NCI-H1048 (cell line): ENCODE results near the gene ITGB1.
"Not testable (repeated sequence)": the region's sequence is repeated elsewhere in the genome, so short reads cannot be mapped to it uniquely, and the experiment has no call there.

Experiments
- DNase-seq: peaks from one replicate; lab custom pipeline; 2025; lab: John Stamatoyannopoulos, UW

The ITGB1 gene

DNA sequence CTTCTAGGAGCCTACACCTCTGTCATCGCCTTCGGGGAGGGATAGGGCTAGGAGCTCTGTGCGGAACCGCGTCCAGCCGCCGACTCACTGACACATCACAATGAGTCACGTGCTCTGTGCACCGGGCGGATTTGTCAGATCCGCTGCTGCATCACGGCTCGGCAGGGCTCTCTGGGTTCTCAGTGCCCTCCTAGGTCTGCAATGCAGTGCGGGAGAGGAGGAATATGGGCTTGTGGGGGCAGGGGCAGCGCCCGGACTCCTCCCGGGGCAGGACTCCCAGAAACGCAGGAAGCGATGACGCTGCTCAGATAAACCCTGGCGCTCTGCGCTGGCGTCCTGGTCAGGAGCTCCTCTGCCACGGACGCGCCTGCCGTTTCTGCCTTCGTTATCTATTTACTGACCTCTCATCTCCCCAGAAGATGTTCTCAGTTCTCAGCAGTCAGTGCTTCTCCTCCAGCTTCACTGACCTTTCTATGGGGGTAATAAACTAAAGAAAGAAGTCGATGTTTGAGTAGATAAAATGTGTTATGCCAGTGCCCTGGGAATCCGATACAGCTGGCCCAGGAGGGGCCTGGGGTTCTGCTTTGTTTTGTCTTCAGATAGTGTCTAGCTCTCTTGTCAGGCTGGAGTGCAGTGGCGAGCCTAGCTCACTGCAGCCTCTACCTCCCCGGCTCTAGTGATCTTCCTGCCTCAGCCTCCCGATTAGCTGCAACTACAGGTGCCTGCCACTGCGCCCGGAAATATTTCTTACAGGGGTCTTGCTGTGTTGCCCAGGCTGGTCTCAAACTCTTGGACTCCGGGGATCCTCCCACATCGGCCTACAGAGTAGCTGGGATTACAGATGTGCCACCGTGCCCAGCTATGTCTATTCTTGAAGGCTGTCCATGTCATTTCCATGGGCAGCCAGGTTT lies 22.8 kb upstream of the ITGB1 start:
- peak; percentile 28 for DNase-seq

DNA sequence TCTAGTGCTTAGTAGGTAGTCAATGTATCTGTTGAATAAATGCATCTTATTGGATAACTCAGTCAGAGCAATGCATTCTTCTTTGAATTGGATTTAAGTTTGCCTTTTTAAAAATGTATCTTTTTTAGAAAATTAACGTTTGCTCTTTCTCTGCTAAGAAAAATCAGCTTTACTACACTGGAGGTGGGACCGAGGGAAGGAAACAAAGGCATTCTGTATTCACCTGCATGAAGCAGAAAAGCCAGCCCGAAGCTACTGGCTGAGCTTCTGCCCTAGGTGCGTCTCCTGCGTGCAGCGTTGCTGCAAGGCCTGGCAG lies 22.2 kb upstream of the ITGB1 start:
- DNase-seq = no peak

DNA sequence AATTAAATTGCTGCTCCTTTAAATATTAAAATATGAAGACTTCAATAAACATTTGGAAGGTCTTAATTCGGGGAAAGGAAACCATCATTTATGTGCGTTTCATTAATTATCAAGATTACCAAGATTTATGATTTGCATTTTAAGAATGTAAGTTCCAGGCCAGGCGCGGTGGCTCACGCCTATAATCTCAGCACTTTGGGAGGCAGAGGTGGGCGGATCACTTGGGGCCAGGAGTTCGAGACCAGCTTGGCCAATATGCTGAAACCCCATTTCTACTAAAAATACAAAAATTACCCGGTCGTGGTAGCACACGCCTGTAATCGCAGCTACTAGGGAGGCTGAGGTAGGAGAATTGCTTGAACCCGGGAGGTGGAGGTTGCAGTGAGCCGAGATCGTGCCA lies 21.7 kb upstream of the ITGB1 start:
- DNase-seq = not testable (repeated sequence)

DNA sequence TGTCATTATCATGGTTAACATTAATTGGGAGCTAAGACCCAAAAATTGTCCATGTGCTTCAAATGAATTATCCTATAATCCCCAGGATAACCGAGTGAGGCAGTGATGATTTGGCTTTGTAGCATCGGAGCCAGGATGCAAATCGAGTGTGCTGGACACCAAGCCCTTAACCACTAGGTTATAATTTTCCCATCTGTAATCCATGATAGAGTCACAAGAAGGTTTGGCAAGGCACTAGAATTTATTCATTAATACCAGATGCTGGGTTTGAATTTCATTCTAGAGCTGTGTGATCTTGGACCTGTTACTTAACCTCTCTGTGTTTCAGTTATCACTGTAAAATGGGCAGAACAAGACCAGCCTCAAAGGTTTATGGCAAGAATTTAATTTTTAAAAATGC lies 21.0 kb upstream of the ITGB1 start:
- DNase-seq = no peak

DNA sequence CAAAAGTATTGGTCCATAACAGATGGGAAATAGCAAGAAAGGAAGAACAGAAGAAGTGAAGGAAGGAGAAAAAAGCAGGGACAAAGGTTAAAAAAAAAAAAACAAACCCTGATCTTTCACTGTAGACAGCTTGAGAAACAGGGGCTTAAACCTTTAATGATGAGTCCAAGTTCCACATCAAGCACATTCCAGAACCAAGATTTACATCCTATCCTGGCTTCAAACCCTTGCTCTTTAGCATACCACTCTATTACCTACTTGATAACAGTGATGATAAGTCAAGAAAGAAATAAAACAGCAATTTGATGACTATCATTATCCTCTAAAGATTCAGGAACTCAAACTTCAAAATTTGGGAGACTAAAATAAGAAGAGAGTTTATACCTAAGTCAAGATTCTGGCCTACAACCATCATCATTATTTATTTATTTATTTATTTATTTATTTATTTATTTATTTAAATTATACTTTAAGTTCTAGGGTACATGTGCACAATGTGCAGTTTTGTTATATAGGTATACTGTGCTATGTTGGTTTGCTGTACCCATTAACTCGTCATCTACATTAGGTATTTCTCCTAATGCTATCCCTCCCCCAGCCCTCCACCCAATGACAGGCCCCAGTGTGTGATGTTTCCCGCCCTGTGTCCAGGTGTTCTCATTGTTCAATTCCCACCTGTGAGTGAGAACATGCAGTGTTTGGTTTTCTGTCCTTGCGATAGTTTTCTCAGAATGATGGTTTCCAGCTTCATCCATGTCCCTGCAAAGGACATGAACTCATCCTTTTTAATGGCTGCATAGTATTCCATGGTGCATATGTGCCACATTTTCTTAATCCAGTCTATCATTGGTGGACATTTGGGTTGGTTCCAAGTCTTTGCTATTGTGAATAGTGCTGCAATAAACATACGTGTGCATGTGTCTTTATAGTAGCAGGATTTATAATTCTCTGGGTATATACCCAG lies 20.1 kb upstream of the ITGB1 start:
- not testable (repeated sequence) for DNase-seq

DNA sequence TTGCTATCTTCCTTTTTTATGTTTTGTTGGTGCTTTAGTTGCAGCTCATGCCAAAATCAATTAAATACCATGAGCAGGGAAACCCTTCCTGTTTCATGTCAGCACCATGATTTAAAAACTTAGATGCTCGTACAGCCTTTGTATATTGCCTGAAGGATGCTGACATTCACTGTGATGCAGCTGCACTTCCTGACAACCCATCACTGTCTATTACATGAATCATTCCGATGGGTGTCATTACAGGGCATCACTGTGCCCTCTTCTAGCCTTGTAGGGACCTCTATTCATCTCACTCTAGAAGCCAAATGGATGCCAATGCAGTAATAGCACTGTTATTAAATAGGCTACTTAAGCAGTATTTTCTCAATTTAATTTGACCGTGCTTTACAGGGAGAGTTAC lies 18.3 kb upstream of the ITGB1 start:
- no peak for DNase-seq

DNA sequence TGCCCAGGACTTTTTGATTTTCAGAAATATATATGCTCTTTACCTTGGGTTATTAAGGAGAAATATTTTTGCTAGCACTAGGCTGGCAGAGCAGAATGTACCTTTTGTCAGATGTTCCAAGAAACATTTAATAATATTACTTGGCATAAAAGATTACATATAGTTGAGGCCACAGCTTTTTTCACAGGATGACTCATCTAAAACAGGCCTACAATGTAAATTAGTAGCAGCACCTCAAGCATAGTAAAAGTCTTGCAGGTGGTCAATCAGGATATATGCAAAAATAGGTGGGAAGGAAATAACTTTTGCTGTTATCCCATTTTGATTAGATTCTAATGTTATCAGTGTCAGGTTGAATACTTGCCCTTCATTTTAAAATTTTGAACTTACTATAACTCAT lies 14.9 kb upstream of the ITGB1 start:
- no peak for DNase-seq

DNA sequence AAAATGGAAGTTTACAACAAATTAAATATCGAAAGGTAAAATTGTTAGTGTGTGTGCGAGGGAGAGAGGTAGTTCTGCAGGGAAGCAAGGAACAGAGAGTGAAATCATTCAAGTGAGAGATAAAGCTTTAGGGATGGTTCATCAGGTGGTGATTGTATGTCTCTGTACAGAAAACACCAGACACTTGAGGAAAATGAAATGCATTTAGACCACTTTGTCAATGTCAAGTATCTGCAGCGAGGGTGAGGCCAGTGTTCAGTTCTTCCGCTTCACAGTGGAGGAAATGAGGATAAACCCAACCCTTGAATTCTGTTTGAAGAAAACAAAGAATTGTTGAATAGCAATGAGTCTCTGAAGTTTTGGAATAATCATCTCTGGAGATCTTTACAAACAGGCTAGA lies 14.4 kb upstream of the ITGB1 start:
- no peak for DNase-seq

DNA sequence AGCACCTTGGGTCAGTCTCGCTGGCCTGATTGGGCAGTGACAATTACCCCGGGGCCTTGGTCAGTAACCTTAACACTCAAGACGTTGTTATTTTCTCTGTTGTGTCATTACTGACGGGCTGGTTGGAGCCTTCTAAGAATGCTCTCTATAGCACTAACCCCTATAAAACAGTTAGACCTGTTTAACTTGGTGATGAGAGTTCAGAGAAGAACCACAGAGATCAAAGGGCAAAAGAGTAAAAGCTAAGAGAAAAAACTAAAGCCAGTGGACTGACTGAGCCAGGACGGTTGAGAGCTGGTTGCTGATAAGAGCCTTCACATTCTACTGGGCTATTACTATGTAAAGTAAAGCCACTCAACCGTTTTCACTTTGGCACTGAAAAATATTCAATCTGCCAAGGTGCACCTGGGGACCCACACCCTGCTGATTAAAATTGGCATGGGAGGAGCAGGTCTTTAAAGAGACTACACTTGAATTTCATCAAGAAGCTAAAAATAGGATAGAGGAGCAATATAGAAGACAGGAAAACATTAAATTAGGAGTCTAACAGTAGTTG lies 13.6 kb upstream of the ITGB1 start:
- no peak for DNase-seq

DNA sequence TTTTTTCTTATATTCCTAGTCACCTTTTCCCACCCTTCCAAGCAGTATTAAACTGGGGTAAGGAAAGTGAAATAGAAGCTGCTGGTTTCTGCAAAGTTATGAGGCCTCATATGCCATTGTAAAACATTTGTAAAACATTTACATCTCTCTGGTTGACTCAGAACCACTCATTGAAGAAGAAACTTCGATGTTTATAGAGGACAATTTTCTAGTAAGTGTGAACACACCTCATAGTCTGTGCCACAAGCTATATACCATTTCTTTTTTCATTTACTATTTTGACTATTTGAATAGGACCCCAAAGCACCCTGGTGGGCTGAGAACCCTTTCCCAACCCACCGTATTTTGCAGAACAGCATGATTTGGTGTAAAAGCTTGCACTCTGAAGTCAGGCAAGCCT lies 12.9 kb upstream of the ITGB1 start:
- no peak for DNase-seq

DNA sequence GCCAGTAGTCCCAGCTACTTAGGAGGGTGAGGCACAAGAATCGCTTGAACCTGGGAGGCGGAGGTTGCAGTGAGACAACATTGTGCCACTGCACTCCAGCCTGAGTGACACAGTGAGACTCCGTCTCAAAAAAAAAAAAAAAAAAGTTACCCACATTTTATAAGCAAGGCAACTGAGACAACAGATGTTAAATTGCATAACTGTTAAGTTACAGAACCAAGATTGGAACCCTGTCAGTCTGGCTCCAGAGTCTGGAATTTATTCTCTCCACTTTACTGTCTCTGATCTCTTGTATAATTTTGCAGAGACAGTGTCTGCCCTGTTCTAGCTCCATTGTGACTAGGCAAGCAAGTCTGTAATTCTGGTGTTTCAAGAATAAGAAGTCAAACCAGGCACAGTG lies 6.2 kb upstream of the ITGB1 start:
- no peak for DNase-seq

DNA sequence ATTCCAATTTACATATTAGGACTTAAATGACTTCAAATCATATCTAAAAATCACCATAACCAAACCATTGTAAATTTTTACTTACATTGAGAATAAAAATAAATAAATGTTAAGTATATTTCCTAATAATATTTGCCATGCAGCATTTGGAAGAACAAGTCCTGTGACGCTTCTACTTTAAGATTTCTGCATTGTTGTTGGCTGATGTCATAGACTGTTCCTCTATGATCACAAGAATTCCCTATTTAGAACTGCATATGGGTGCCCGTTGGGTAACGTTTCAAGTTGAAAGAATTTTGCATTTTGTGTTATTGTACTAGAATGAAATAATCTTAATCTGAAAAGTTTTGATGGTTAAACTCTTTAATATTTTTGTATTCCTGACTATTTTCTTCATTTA lies 5.1 kb upstream of the ITGB1 start:
- no peak for DNase-seq

DNA sequence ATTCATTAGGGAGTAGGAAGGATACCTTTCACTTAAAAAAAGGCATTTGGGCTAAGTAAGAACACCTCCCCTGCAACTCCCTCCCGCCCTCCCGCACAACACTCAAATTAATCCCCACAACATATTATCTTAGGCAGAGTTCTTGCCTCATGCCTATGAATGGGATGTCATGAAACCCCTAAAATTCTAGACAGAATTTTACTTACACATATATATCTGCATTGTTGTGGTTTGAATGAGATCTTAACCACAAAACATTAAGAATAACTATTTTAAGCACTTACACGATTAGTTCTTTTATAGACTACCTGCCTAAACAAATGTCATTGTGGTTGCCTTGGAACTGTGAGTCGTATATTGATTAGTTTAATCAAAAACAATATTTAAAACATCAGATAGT lies 4.5 kb upstream of the ITGB1 start:
- DNase-seq = no peak

DNA sequence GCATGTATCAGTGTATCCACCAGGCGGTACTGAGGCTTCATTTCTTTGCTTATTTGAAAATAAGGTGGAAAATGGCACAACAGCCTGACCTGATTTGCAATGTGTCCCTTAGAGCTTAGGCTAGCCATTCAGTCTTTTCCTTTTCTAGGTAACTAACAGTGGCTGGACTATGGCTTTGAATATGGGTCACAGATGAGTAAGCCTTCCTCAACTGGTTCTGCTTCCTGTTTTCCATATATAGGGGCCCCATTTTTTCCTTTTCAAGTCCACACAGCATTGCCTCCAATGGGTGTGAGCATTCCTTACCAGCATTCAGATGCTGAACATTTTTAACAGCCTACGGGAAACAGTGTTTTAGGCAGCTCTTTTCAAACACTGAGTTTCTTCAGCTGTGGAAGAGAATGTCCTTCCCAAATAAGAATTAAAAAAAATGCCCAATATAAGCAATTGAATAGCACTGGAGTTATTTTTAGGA lies 3.9 kb upstream of the ITGB1 start:
- DNase-seq = no peak

DNA sequence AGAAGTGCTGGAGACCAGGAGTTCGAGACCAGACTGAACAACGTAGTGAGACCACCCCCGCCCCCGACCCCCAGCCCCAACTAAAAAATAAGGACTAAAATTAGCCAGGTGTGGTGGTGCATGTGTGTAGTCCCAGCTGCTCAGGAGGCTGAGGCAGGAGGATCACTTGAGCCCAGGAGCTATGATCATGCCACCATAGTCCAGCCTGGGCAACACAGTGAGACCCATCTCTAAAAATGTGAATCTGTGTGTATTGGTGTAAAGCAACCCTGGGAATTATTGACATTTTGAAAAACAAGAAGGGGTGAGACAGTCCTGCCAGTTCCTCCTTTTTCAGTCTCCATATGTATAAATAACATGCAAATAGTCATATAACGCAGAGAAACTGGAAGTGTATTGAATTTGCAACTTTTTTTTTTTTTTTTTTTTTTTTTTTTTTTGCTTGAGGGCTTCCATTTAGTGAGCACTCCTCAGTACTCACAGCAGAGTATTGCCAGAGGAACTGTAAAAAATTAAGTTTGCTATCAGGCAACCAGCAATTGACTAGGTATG lies 3.4 kb upstream of the ITGB1 start:
- DNase-seq = no peak

DNA sequence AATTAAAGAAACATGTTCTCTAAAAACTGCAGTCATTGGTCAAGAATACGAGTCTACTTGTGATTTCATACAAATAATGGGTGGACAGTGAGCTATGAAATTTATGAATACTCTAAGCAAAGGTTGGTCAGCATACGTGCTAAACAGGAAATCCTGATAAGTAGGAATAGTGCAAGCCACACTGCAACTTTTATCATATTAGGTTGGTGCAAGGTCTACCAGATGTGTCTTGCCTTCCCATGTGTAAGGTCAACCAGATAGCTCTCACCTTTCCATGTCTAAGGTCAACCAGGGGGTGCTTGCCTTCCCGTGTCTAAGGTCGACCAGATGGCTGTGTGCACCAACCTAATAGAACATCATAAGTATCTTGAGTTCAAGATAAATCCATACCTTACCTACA lies 2.0 kb upstream of the ITGB1 start:
- no peak for DNase-seq

DNA sequence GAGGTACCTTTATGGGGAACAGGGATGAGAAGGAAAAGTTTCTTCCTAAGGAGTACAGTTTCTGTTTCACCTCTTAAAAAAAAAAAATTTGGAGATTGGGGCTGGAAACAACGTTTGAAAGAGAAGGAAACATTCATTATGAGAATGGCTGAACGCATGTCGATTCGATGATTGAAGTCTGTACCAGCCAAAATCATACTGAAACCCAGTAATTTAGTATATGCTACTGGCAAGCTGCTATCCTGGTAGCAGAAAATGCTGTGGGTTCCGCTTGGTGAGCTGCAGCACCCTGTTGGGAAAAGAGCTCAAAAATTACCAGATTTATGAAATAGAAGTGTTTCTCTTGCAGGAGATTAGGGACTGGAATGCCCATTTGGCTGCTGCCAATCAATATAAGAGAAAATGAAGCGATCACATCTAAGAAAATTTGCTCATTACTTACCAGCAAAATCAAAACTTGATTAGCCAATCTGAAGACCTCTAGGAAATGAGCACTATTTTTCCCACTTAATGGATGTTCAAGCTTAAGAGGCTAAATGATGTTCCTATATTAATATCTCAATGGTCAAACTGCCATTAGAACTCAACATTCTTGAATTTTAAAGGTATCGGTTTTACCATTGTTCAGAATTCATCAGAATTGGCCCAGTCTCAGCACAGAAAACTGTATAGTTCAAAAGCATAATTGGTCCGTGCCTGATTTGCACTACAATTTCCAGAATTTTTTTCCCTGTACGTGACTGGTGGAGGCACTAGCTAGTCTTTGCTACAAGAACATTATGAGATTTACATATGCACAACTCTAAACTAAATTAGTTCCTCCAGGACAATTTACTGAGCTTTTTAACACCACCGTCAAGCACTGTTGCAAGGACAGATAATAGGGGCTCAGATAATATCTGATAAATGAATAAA lies 1.2 kb upstream of the ITGB1 start:
- no peak for DNase-seq

DNA sequence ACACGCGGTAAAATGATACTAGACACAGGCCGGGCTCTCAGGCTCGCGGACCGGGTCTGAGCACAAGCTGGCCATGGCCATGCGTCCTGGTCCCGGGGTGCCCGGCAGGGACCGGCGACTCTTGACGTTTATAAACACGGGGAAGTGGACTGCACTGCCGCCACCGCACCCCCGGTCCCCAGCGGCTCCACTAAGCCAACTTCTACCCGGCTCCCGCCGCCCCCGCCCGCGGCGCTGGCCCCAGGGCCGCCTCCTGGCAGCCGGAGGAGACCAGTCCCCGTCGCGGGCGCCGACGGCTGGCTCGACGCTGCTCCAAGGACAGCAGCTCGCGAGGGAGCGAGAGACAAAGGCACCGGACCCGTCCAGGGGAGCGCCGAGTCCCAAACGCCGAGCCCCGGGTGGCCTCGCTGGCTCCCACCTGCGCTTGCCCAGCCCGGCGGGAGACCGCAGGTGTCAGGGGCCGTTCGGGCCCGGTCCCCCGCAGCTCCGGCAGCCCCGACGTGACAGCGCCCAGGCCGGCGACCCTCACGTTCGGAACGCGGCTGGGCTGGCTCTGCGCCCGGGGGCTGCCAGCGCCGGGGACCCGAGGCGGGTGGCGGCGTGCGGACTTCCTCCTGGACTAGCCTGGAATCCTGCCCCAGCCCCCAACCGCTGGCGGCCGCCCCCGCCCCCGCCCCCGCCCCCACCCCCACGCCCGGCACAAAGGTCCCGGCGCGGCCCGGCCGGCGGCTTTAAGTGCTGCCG lies 517 bp downstream of the ITGB1 start:
- no peak for DNase-seq

DNA sequence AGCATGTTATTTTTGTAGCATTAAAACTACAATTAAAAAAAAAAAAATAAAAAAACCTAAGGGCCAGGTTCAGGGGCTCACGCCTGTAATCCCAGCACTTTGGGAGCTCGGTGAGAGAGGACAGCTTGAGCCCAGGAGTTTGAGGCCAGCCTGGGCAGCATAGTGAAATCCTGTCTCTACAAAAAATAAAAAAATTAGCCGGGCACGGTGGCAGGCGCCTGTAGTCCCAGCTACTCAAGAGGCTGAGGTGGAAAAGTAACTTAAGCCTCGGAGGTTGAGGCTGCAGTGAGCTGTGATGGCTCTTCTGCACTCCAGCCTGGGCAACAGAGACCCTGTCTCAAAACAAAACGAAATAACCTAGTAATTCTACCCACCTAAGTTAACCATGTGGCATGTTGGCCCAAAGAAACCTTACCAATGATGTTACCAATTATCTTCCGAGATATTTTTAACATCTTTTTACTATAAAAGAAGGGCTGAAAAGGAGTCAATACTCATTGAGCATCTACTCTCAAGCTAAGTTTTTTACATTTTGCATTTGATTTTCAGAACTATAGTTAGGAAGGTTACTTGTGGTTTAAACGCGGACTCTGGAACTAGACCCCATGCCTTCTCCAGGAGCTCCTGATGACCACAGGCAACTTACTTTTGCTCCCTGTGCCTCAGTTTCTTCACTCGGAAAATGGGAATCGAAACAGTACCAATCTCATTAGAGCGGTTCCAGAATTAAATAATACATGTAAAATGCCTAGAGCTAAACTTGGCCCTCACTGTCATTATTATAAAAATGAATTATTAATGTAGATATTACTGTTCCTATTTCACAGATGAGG lies 1.4 kb downstream of the ITGB1 start:
- no peak for DNase-seq

DNA sequence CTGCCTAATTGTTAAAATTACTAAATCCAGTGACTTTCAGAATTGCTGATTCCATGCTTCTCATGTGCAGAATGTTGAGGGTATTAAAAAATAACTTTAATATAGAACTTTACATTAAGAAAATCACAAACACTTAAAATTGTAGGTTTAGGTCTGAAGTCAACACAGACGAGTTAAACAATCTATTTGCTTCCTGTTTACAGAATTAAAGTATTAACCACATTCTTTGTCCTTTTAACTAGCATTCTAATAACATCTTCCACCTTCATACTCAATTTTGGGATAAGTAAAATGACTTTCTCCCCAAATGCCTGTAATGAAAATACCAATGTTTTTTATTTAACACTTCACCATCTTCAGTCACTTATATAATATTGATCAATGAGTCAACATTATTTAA lies 2.2 kb downstream of the ITGB1 start:
- no peak for DNase-seq
